Right lobe of liver (tissue), 4 donors: ENCODE data around the gene EYA4.

Source experiments
- POLR2A ChIP-seq: fragments of 450-650 bp; IDR thresholded peaks from one replicate; pipeline ENCODE4 v1.6.1; 2017; ENCODE audit warnings: antibody characterized with exemption, mild to moderate bottlenecking
- TF ChIP-seq, protein P1 (sequence below), 4 donors: fragments of 200-600 bp in 3 of 4; fragments of 450-650 bp in 1 of 4; IDR thresholded peaks; one replicate each; pipeline versions ENCODE4 v1.5.1 to v1.8.0; 2016 to 2022; ENCODE audit warnings: antibody characterized with exemption in 4 of 4, mild to moderate bottlenecking in 2 of 4
- donor health status: DM: no; HTN: no; CAD: no.
- donor health status: DM: no; HTN: no; CAD: no.
- donor health status: DM: no; HTN: yes; CAD: no.

DNA sequence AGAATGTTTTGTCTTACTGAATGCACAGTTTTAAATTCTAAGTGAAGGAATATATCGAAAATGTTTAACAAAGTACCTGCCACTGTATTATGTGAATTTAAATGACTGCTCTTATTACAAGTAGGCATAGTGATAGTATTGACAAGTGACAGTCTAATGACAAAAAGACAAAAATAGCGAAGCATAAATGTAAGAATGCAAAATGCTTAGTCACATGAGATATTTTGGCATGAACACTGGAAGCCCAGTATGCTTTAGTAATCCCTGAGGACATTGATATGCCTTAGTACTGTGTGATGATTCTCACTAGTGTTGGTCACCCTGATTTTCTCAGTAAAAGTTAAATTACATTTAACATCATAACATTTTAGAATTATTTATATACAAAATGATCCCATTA is 153.5 kb downstream of the EYA4 start:
- TF ChIP-seq, protein P1, sequence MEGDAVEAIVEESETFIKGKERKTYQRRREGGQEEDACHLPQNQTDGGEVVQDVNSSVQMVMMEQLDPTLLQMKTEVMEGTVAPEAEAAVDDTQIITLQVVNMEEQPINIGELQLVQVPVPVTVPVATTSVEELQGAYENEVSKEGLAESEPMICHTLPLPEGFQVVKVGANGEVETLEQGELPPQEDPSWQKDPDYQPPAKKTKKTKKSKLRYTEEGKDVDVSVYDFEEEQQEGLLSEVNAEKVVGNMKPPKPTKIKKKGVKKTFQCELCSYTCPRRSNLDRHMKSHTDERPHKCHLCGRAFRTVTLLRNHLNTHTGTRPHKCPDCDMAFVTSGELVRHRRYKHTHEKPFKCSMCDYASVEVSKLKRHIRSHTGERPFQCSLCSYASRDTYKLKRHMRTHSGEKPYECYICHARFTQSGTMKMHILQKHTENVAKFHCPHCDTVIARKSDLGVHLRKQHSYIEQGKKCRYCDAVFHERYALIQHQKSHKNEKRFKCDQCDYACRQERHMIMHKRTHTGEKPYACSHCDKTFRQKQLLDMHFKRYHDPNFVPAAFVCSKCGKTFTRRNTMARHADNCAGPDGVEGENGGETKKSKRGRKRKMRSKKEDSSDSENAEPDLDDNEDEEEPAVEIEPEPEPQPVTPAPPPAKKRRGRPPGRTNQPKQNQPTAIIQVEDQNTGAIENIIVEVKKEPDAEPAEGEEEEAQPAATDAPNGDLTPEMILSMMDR (IDR thresholded peaks at IDR 0.05), result no peak
- no peak for TF ChIP-seq POLR2A
